RKO (cell line): ENCODE data around the gene FAM20C.
A peak's percentile ranks its signal among the peaks of the same experiment; 100 is the strongest.

Source experiments
- DNase-seq: peaks from one replicate; pipeline ENCODE4 v3.0.0-alpha.2; 2016; ENCODE audit warnings: low spot score

The FAM20C gene

DNA sequence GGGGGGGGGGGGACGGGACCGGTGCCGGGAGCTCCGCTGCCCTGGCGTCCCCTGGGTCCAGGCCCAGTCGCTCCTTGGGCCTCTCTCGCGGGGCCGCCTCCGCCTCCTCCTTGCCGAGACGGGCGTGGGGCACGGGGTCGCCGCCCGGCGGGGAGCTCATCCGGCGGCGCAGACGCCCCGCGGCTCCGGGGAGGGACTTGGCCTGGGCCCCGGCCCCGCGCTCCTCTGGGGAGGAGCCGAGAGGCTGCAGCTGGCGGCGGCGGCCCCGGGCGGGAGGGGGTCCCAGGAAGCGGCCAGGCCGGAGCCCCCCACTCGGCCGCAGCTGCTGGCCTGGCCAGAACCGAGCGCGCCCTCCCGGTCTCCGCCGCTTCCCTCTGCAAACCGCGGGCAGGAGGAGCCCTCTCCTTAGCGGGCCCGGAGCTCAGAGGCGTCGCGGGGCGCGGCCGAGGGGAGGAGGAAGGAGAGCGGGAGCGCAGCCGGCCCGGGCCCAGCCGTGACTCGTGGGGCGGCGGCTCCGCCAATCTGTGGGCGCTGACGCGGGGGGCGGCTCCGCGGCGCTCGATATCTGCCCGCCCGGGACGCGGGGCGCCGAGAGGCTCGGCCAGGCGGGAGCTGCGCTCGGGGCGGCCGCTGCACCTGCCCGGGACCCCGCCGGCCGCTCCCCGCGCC is at the start of gene FAM20C:
Gene FAM20C (plus strand): TSS at position 591 of the 669 bp plus-strand sequence. CDS start 629 bp downstream, outside the sequence.
- DNase-seq, result no peak

DNA sequence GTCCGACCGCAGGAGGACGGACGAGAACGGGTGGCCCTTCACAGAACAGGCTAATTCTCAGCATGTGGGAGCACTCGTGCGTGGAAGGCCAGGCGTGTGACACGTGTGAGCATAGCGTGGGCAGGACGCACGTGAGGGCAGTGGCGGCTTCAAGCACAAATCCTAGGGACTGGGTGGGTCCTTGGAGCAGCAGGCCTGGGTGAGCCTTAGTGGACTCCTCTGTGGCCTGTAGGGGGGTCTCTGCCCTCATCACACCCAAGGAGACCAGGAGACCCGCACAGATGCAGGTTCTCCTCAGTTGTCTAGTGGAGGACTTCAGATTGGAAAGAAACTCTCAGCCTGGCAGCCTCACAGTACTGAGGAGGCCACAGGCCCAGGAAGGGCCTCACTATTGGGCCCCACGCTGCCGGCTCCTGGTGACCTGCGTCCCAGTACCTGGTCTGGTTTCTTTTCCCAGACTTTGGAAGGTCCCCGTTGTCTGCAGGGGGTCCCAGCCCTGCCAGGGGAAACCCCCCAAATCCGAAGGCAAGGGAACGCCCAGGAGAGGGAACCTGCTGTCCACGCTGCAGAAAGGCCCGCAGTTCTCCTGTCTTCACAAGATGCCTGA is 49.1 kb upstream of the FAM20C start:
- DNase-seq, result no peak

DNA sequence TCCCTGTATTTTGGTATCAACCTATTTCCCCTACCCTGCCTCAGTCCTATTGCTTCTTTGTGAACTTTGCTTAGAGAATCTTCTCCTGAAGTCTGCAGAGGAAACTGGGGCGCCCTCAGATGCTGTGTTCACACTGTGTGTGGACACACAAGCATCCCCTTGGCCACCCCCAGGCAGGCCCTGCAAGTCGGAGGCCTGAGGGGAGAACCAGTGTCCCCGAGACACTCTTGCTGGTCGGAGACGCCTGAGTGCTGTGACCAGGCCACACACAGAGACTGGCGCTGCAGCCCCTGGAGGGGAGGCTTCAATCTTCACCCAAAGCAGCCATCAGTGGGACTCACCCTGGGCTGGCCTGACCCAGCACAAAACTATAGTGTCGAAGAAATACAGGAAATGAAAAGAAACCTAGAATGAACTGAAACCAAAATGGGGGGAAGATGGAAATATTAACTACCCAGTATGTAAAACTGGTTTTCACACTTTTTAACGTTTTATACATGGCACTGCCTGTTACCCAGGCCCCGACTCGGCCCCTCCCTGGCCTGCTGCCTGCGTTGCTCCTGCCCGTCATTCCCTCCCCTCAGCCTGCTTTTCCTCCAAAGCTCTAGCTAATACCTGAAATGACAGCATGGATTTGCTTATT is 48.4 kb upstream of the FAM20C start:
- DNase-seq, result no peak

DNA sequence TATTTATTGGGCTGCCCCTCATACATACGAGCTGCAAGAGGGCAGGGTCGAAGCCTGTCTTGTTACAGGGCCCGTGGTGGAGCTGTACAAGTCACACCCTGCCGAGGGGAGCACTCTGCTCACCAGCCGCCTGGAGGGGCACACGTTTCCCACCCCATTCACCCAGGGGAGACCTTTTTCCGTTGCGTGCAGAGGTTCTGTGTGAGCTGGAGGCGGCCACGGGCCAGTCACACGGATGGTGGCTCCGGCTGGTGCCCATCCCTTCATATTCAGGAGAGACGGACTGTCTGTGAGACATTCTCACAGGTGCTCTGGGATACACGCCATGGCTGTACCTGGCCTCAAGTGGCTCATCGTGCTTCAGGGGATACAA is 47.9 kb upstream of the FAM20C start:
- no peak for DNase-seq

DNA sequence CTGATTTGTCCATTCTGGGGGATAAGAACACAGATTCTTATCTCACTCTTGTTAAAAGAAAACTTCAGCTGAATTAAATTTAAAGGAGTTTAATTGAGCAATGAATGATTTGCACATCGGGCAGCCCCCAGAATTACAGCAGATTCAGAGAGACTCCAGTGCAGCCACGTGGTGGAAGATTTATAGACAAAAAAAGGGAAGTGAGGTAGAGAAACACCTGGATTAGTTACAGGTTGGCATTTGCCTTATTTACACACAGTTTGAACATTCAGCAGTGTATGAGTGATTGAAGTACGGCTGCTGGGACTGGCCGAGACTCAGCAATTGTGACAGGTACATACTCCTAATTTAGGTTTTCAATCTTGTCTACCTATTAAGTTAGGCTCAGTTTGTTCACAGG is 46.5 kb upstream of the FAM20C start:
- no peak for DNase-seq

DNA sequence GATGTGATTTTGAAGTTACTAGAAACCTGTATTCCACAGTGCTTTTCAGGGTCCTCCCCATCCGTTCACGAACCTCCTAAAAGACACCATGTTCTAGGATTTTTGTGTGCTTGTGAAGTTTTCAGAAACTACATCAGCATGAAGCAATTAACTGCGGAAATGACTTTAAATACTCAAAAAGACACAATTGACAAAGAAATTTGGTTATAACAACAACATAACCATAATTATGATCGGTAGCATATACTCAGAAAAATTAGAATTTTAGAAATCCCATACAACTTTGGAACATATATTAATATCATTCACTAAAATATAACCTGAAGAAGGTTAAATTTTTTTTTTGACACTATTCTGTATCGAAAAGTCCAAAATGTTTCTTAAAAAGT is 43.8 kb upstream of the FAM20C start:
- DNase-seq, result no peak

GRCh38 chr7:148932-149790 is 43.2 kb upstream of the FAM20C start:
- DNase-seq, result peak; percentile 97

- DNase-seq, result no peak
These were observed 42.4 kb upstream of the FAM20C start for GRCh38 chr7:149791-150636.

DNA sequence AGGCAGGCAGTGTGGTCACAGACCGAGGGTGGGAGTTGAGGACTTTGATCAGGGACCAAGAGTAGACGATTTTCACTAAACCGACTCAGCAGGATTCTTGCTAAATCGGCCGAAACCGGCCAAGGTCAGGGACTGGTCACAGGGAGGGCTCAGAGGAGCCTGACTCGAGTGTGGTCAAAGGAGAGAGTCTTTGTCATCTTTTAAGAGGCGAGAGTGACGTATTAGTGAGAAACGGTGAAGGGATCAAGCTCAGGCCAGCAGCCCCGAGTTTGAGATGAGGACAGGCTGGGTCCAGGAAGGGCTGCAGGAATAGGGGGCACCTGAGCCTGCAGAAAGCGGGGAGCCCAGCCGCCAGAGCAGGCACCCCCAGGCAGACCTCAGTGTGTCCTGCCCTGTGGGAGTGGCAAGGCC is 41.6 kb upstream of the FAM20C start:
- DNase-seq, result no peak

DNA sequence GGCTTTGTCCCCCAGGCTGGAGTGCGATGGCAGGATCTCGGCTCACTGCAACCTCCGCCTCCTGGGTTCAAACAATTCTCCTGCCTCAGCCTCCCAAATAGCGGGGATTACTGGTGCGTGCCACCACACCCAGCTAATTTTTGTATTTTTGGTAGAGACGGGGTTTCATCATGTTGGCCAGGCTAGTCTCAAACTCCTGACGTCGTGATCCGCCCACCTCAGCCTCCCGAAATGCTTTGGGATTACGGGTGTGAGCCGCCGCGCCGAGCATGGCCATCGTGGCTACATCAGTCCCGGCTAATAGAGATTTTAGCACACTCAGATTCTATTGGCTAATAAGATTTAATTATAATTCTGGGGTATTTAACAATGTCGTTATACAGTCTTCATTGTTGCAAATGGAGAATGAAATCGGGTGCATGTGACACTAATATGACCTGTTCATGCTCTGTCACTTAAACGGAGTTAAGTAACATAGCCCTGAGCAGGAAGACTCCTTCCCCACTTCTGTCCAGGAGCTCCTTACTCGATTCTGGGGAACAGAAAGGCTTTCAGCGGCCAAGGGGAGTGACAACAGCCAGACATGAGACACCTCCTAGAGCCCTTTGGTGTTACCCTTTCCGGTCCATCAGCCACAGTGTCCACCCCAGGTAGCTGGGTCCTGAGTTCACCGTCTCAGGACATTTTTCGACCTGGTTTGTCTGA is 40.9 kb upstream of the FAM20C start:
- no peak for DNase-seq

DNA sequence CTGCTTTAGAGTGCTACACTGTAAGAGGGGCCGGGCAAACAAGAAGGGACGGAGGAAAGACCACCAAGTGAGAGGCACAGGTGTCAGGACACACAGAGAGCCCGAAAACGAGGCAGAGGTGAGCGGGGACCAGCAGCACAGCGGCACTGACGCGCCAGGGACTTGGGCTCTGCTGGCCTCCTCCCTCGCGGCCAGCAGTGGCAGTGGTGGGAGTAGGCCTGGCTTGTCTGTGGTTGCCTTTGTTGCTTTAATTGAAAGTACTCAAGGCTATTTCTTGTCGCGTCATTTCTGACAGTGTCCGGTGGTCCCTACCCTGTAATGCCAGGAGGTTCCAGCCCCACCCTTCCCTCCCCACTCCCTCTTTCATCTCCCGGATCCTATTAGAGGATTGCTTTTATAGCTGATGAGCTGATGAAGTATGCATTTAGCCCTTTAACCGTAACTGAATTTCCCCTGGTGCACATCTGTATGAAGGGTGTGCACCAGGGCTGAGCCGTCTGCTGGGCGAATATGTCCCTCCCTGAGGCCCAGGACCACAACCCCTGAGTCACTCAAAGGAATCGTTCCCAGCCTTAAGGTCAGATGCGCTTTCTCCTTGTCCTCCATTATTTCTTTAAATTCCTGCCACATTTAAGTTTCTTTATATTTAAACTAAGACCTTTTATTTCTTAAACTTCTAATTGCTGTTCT is 39.5 kb upstream of the FAM20C start:
- no peak for DNase-seq

- DNase-seq, result no peak
These were observed 38.8 kb upstream of the FAM20C start for GRCh38 chr7:153604-154003.

GRCh38 chr7:154096-154799 is 38.1 kb upstream of the FAM20C start:
- DNase-seq, result no peak

- peak; percentile 8 for DNase-seq
These were observed 36.9 kb upstream of the FAM20C start for GRCh38 chr7:155469-155900.

DNA sequence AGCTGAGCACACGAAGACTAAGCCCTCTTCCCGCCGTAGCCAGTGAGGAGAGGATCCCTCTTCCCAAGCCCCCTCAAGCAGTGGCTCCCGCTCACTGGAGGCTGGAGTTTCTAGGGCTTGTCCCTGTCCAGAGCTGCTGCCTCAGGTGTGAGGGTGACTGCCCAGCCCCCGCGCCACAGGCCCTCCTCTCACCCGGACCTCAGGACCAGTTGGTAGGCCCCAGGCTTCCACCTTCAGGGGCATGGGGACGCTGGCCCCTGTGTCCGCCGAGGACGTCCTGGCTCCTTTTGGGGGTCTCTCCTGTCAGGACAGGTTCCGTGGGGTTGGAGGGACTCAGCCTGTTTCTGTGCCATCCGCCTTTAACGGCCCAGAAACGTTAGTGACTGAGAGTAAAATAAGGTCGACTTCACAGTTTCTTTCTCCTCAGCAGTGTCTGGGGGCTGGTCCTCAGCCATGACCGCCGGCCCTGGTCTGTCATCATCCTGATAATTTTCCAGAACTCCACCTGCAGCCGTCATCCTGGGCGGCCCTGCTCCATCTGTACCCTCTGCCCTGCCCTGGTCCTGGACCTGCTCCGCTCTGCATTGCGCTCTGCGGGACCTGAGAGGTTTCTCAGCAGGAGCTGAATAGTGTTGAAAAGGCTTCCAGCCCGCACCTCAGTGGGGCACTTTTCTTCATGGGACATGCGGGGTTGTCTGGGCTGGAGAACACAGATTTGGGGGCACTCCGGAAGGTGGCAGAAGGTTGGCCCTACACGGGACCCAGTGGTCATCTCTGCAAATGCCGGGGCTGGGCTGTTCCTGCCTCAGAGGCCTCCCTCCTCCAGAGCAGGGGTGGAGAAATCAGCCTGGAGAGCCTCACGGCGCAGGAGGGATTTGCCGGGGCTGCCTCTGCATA is 36.0 kb upstream of the FAM20C start:
- no peak for DNase-seq

- DNase-seq, result no peak
These were observed 35.4 kb upstream of the FAM20C start for GRCh38 chr7:157008-157310.

- no peak for DNase-seq
These were observed 34.4 kb upstream of the FAM20C start for GRCh38 chr7:157771-158625.

DNA sequence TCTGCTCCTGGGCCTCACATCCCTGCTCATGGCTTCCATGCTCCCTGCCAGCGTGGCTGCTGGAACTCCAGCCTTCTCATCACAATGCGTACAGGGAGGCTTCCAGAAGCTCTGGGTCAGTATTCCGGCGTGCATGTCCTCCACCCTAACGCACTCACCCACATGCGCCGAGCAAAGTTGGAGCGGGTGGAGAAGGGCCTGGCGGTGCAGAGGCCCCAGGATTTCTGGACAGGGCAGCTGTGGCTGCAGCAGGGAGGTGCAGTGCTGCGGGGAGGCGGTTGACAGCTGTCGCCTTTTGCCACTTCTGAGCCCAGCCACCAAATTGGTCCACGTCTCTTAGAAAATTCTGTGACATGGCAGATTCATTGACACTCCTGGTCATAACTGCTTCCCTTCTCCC is 33.6 kb upstream of the FAM20C start:
- DNase-seq, result no peak
